HG02970 (cell line): ENCODE data around the gene RNF135.
A peak's percentile ranks its signal among the peaks of the same experiment; 100 is the strongest.
"Not testable (repeated sequence)": the region's sequence is repeated elsewhere in the genome, so short reads cannot be mapped to it uniquely, and the experiment has no call there.

Source experiments
- ATAC-seq: cut with Tn5 transposase; IDR thresholded peaks from one replicate; pipeline ENCODE4 v1.9.1; 2021; ENCODE audit warnings: mild to moderate bottlenecking, moderate library complexity, moderate number of reproducible peaks; ENCODE audit not compliant: unreplicated experiment, low FRiP score

The RNF135 gene

GRCh38 chr17:30970831-30971567 lies at the start of gene RNF135:
RNF135 (plus strand) TSS chr17:30971039; CDS start chr17:30971074, 35 bp downstream.
- ATAC-seq: peak; percentile 50

GRCh38 chr17:30921544-30922196 lies 49.2 kb upstream of the RNF135 start, which contains the start of gene ADAP2:
ADAP2 (plus strand) TSS chr17:30921945; CDS start chr17:30922015, 70 bp downstream.
- ATAC-seq: no peak

- ATAC-seq: no peak
These were observed 48.4 kb upstream of the RNF135 start for GRCh38 chr17:30922235-30923030.

GRCh38 chr17:30924341-30924740 lies 46.5 kb upstream of the RNF135 start:
- no peak for ATAC-seq

GRCh38 chr17:30926516-30926915 lies 44.3 kb upstream of the RNF135 start:
- no peak for ATAC-seq

GRCh38 chr17:30927756-30928155 lies 43.1 kb upstream of the RNF135 start:
- no peak for ATAC-seq

GRCh38 chr17:30928584-30928983 lies 42.3 kb upstream of the RNF135 start:
- ATAC-seq: no peak

- no peak for ATAC-seq
These were observed 41.7 kb upstream of the RNF135 start for GRCh38 chr17:30929081-30929633.

GRCh38 chr17:30929861-30930260 lies 41.0 kb upstream of the RNF135 start:
- ATAC-seq: not testable (repeated sequence)

GRCh38 chr17:30930495-30930894 lies 40.3 kb upstream of the RNF135 start:
- ATAC-seq: no peak

GRCh38 chr17:30931582-30931981 lies 39.3 kb upstream of the RNF135 start:
- not testable (repeated sequence) for ATAC-seq

- ATAC-seq: no peak
These were observed 36.9 kb upstream of the RNF135 start for GRCh38 chr17:30933966-30934365.

GRCh38 chr17:30939051-30939689 lies 31.7 kb upstream of the RNF135 start:
- no peak for ATAC-seq

GRCh38 chr17:30942308-30943079 lies 28.3 kb upstream of the RNF135 start:
- no peak for ATAC-seq

GRCh38 chr17:30947796-30948195 lies 23.0 kb upstream of the RNF135 start:
- no peak for ATAC-seq

- ATAC-seq: no peak
These were observed 20.6 kb upstream of the RNF135 start for GRCh38 chr17:30950189-30950588.

- ATAC-seq: no peak
These were observed 20.0 kb upstream of the RNF135 start for GRCh38 chr17:30950669-30951399.

- no peak for ATAC-seq
These were observed 18.0 kb upstream of the RNF135 start for GRCh38 chr17:30952638-30953393.
